ENCODE data around the gene GFRA1.

GFRA1 gene

GRCh38 chr10:116124777-116125176, 148.2 kb downstream of the GFRA1 start:
- no peak for DNase-seq (ENCODE audit: low spot score)

GRCh38 chr10:116122664-116123063, 150.3 kb downstream of the GFRA1 start:
- DNase-seq (ENCODE audit: low spot score): no peak

- DNase-seq (ENCODE audit: low spot score): no peak
These were observed 151.1 kb downstream of the GFRA1 start for GRCh38 chr10:116121640-116122525.

GRCh38 chr10:116120688-116121455, 152.1 kb downstream of the GFRA1 start:
- DNase-seq (ENCODE audit: low spot score): no peak

- no peak for DNase-seq (ENCODE audit: low spot score)
These were observed 154.2 kb downstream of the GFRA1 start for GRCh38 chr10:116118847-116119246.

- DNase-seq (ENCODE audit: low spot score): no peak
These were observed 157.2 kb downstream of the GFRA1 start for GRCh38 chr10:116115797-116116196.

GRCh38 chr10:116115036-116115641, 157.9 kb downstream of the GFRA1 start:
- DNase-seq (ENCODE audit: low spot score): no peak

- peak; percentile 27 for DNase-seq (ENCODE audit: low spot score)
These were observed 159.1 kb downstream of the GFRA1 start for GRCh38 chr10:116113721-116114501.

- DNase-seq (ENCODE audit: low spot score): no peak
These were observed 160.5 kb downstream of the GFRA1 start for GRCh38 chr10:116112232-116113231.

- no peak for DNase-seq (ENCODE audit: low spot score)
These were observed 161.4 kb downstream of the GFRA1 start for GRCh38 chr10:116111483-116112095.

GRCh38 chr10:116110736-116111135, 162.3 kb downstream of the GFRA1 start:
- no peak for DNase-seq (ENCODE audit: low spot score)

- DNase-seq (ENCODE audit: low spot score): no peak
These were observed 163.1 kb downstream of the GFRA1 start for GRCh38 chr10:116109881-116110280.

GRCh38 chr10:116109481-116109880, 163.5 kb downstream of the GFRA1 start:
- DNase-seq (ENCODE audit: low spot score): no peak

- DNase-seq (ENCODE audit: low spot score): no peak
These were observed 164.9 kb downstream of the GFRA1 start for GRCh38 chr10:116108095-116108494.

GRCh38 chr10:116106611-116107010, 166.4 kb downstream of the GFRA1 start:
- no peak for DNase-seq (ENCODE audit: low spot score)

GRCh38 chr10:116105264-116105663, 167.7 kb downstream of the GFRA1 start:
- no peak for DNase-seq (ENCODE audit: low spot score)

GRCh38 chr10:116104210-116104932, 168.6 kb downstream of the GFRA1 start:
- no peak for DNase-seq (ENCODE audit: low spot score)

- DNase-seq (ENCODE audit: low spot score): no peak
These were observed 169.3 kb downstream of the GFRA1 start for GRCh38 chr10:116103668-116104067.

GRCh38 chr10:116101616-116102315, 171.2 kb downstream of the GFRA1 start:
- DNase-seq (ENCODE audit: low spot score): no peak
